ENCODE measurements around the gene RC3H1. TPM values are rescaled to one million over a fixed set of nuclear protein-coding genes. Genes with fewer than 3 reads are reported as not detected.

RC3H1 gene
- total and polyA plus RNA-seq, 9 of the 15 experiments (the other 6 are each of a cell fraction or from before 2014, with no cell fraction given) = 2.4 to 31.7 (median 12.4) TPM

DNA sequence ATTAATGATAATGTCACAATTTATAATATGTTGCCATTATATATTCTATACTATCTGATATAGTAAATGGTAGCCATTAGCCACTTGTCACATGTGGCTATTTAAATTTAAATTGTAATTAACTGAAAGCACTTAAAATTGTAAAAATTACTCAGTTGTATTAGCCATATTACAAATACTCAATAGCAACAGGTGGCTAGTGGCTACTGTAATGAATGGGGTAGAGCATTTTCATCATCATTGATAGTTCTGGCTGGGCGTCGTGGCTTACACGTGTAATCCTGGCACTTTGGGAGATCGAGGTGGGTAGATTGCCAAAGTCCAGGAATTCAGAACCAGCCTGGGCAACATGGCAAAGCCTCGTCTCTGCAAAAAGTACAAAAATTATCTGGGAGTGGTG, 137.5 kb downstream of the RC3H1 start:
- ATAC-seq = no peak
- BruUV-seq (replicated peaks) = no TSS peak

More for the DNA sequence above, 137.5 kb downstream of the RC3H1 start:
- peaks cover 14% of the 10 kb centered on the region; the same call in 2 of the 3 replicates for H3K36me3 ChIP-seq (ENCODE audit: control insufficient read depth, insufficient read depth, low read length)
- H3K9ac ChIP-seq (ENCODE audit: insufficient read depth in 1 of 2, low read depth in 2 of 2, low read length in 2 of 2) = no peak overlapping the region
- no peak overlapping the region for H2AFZ ChIP-seq (ENCODE audit: low read depth, low read length)
- in situ Hi-C loops (cut with MboI) = no loop called here
- H3K4me3 ChIP-seq = no peak overlapping the region
- DNase-seq (ENCODE audit: extremely low read depth in 1 of 4, low spot score in 3 of 4) = no peak
- 74% methylated on average over 5 of the region's 5 CpGs for WGBS (ENCODE audit: insufficient coverage, low coverage, missing lambda C conversion rate)
- POLR2A ChIA-PET = interaction anchor here (3.5 kb wide), 1 partner anchor 17 kb away, joined by 19 read pairs; the partner anchor contains the start of genes GAS5 and ZBTB37
- no peaks in the 10 kb centered on the region for H3K79me2 ChIP-seq (ENCODE audit: control insufficient read depth, insufficient read depth, low read length)
- intact Hi-C loops (cut with micrococcal nuclease) = no loop called here
- TF ChIP-seq ZBTB1 (CRISPR knock-in tag; IDR thresholded peaks at IDR 0.05; ENCODE audit: borderline replicate concordance, low read depth) (no peak), CREB1 (IDR thresholded peaks at IDR 0.05) (no peak), CREB1 (CRISPR knock-in tag; IDR thresholded peaks at IDR 0.05) (no peak), HEY1 (CRISPR knock-in tag; IDR thresholded peaks at IDR 0.05; ENCODE audit: borderline replicate concordance) (no peak), TEAD1 (CRISPR knock-in tag; IDR thresholded peaks at IDR 0.05) (no peak), BRF1 (IDR thresholded peaks at IDR 0.05; ENCODE audit: borderline replicate concordance, extremely low read depth, insufficient read length) (no peak), HCFC1 (IDR thresholded peaks at IDR 0.05; ENCODE audit: low read depth, low read length) (no peak), ETS2 (tag; IDR thresholded peaks at IDR 0.05; ENCODE audit: borderline replicate concordance, poor library complexity, severe bottlenecking) (no peak), TOE1 (IDR thresholded peaks at IDR 0.05; ENCODE audit: borderline replicate concordance) (no peak), TOE1 (CRISPR knock-in tag; IDR thresholded peaks at IDR 0.05; ENCODE audit: borderline replicate concordance, low read depth) (no peak), GABPB2 (CRISPR knock-in tag; conservative IDR thresholded peaks at IDR 0.05) (no peak), CBX2 (IDR thresholded peaks at IDR 0.05; ENCODE audit: insufficient read depth, low read length, poor library complexity, severe bottlenecking) (no peak), TCF7 (IDR thresholded peaks at IDR 0.05; ENCODE audit: borderline replicate concordance) (no peak), NR4A1 (CRISPR knock-in tag; IDR thresholded peaks at IDR 0.05) (no peak), NR4A1 (tag; IDR thresholded peaks at IDR 0.05) (no peak), ZNF277 (CRISPR knock-in tag; IDR thresholded peaks at IDR 0.05; ENCODE audit: borderline replicate concordance) (no peak), MTA1 (IDR thresholded peaks at IDR 0.05; ENCODE audit: borderline replicate concordance) (no peak), E2F3 (CRISPR knock-in tag; IDR thresholded peaks at IDR 0.05) (no peak), ZNF124 (CRISPR knock-in tag; IDR thresholded peaks at IDR 0.05) (no peak)
- TF ChIP-seq, protein P1, sequence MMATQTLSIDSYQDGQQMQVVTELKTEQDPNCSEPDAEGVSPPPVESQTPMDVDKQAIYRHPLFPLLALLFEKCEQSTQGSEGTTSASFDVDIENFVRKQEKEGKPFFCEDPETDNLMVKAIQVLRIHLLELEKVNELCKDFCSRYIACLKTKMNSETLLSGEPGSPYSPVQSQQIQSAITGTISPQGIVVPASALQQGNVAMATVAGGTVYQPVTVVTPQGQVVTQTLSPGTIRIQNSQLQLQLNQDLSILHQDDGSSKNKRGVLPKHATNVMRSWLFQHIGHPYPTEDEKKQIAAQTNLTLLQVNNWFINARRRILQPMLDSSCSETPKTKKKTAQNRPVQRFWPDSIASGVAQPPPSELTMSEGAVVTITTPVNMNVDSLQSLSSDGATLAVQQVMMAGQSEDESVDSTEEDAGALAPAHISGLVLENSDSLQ (IDR thresholded peaks at IDR 0.05) = no peak
- H3K4me2 ChIP-seq (ENCODE audit: insufficient read depth, low read length) = no peak overlapping the region
- no peak overlapping the region for H3K27ac ChIP-seq (ENCODE audit: extremely low read depth, low read depth, low read length)
- FAIRE-seq = no peak
- no peaks in the 10 kb centered on the region for H3K9me3 ChIP-seq (replicated peaks; ENCODE audit: control insufficient read depth, insufficient read depth, low read depth, low read length)
- CTCF ChIA-PET (ENCODE audit: low intra/inter-chr PET ratio) = no interaction called here
- no peaks in the 10 kb centered on the region for H4K20me1 ChIP-seq (replicated peaks; ENCODE audit: control insufficient read depth, insufficient read depth, low read length)
- no peaks in the 10 kb centered on the region for H3K9me1 ChIP-seq (ENCODE audit: control insufficient read depth, insufficient read depth, low read length)
- H3K27me3 ChIP-seq (ENCODE audit: control insufficient read depth in 2 of 2, insufficient read depth in 2 of 2, low read length in 2 of 2) = no peaks in the 10 kb centered on the region
- H3K4me1 ChIP-seq (replicated peaks in 1 of 2; ENCODE audit: control insufficient read depth in 2 of 2, insufficient read depth in 2 of 2, low read length in 2 of 2) = no peaks in the 10 kb centered on the region

All from K562 (cell line).